IPS-11a (cell line): ENCODE data around the gene FAHD1.
"Not testable (repeated sequence)": the region's sequence is repeated elsewhere in the genome, so short reads cannot be mapped to it uniquely, and the experiment has no call there.

Source experiments
- H3K4me3 ChIP-seq: one replicate; pipeline ENCODE4 v1.5.1; 2013; ENCODE audit warnings: low read depth, low read length, control low read depth

FAHD1 gene

GRCh38 chr16:1788708-1789100, 38.3 kb upstream of the FAHD1 start:
- H3K4me3 ChIP-seq = no peak overlapping the region

- H3K4me3 ChIP-seq = no peak overlapping the region
These were observed 37.4 kb upstream of the FAHD1 start for GRCh38 chr16:1789643-1790045.

GRCh38 chr16:1790261-1790610, 36.8 kb upstream of the FAHD1 start:
- H3K4me3 ChIP-seq = no peak overlapping the region

GRCh38 chr16:1790611-1791255, 36.3 kb upstream of the FAHD1 start:
- H3K4me3 ChIP-seq = no peak overlapping the region

- no peak overlapping the region for H3K4me3 ChIP-seq
These were observed 35.6 kb upstream of the FAHD1 start for GRCh38 chr16:1791256-1791942.

- no peak overlapping the region for H3K4me3 ChIP-seq
These were observed 34.8 kb upstream of the FAHD1 start for GRCh38 chr16:1791943-1792812.

- H3K4me3 ChIP-seq = no peak overlapping the region
These were observed 34.0 kb upstream of the FAHD1 start for GRCh38 chr16:1792836-1793577.

- H3K4me3 ChIP-seq = no peak within 1 kb of the TSS
These were observed 33.3 kb upstream of the FAHD1 start, which contains the start of gene IGFALS for GRCh38 chr16:1793578-1794220. TSS of gene IGFALS (minus strand) at chr16:1793705. CDS start at chr16:1793652, 53 bp downstream.

- no peak overlapping the region for H3K4me3 ChIP-seq
These were observed 32.7 kb upstream of the FAHD1 start for GRCh38 chr16:1794221-1794871.

GRCh38 chr16:1794908-1795666, 31.9 kb upstream of the FAHD1 start:
- H3K4me3 ChIP-seq = no peak overlapping the region

- H3K4me3 ChIP-seq = not testable (repeated sequence)
These were observed 27.7 kb upstream of the FAHD1 start for GRCh38 chr16:1799263-1799662.

GRCh38 chr16:1800701-1801100, 26.3 kb upstream of the FAHD1 start:
- H3K4me3 ChIP-seq = no peak overlapping the region

GRCh38 chr16:1807626-1808025, 19.4 kb upstream of the FAHD1 start:
- H3K4me3 ChIP-seq = no peak overlapping the region

- no peak overlapping the region for H3K4me3 ChIP-seq
These were observed 18.3 kb upstream of the FAHD1 start for GRCh38 chr16:1808691-1809090.

- no peak overlapping the region for H3K4me3 ChIP-seq
These were observed 17.7 kb upstream of the FAHD1 start for GRCh38 chr16:1809281-1809801.

- H3K4me3 ChIP-seq = no peak overlapping the region
These were observed 16.9 kb upstream of the FAHD1 start for GRCh38 chr16:1810106-1810505.

GRCh38 chr16:1810536-1810935, 16.5 kb upstream of the FAHD1 start:
- no peak overlapping the region for H3K4me3 ChIP-seq

GRCh38 chr16:1812732-1813163, 14.3 kb upstream of the FAHD1 start:
- H3K4me3 ChIP-seq = no peak overlapping the region

GRCh38 chr16:1815461-1815860, 11.5 kb upstream of the FAHD1 start:
- H3K4me3 ChIP-seq = no peak overlapping the region
